Hepatocyte (in vitro differentiated cells): Measurements from ENCODE around the gene ZBED1. TPM values are rescaled to one million over a fixed set of nuclear protein-coding genes. Genes with fewer than 3 reads are reported as not detected.
A peak's percentile ranks its signal among the peaks of the same experiment; 100 is the strongest.
"Not testable (repeated sequence)": the region's sequence is repeated elsewhere in the genome, so short reads cannot be mapped to it uniquely, and the experiment has no call there.

Experiments
- DNase-seq: peaks from one replicate; pipeline ENCODE4 v3.0.0-alpha.2; 2016; ENCODE audit warnings: low spot score
- H2AFZ ChIP-seq: fragments of 200-600 bp; sonication (generic); 2 replicates; pipeline ENCODE4 v1.6.0; 2016; ENCODE audit warnings: antibody characterized with exemption, mild to moderate bottlenecking
- H3K27ac ChIP-seq: fragments of 200-600 bp; sonication (generic); 2 replicates; pipeline ENCODE4 v1.5.1; 2016; ENCODE audit warnings: mild to moderate bottlenecking
- H3K27me3 ChIP-seq: fragments of 200-600 bp; sonication (generic); 2 replicates; pipeline ENCODE4 v1.6.1; 2016
- H3K36me3 ChIP-seq: fragments of 200-600 bp; sonication (generic); replicated peaks from 2 replicates; pipeline ENCODE4 v1.5.1; 2016; ENCODE audit warnings: low read depth; ENCODE audit not compliant: insufficient read depth
- H3K4me1 ChIP-seq: fragments of 200-600 bp; sonication (generic); 2 replicates; pipeline ENCODE4 v1.5.1; 2016; ENCODE audit warnings: mild to moderate bottlenecking, moderate library complexity; ENCODE audit not compliant: insufficient read depth
- H3K4me2 ChIP-seq: fragments of 200-600 bp; sonication (generic); 2 replicates; pipeline ENCODE4 v1.6.0; 2016
- H3K4me3 ChIP-seq: fragments of 200-600 bp; sonication (generic); 2 replicates; pipeline ENCODE4 v1.5.1; 2016; ENCODE audit warnings: mild to moderate bottlenecking
- H3K79me2 ChIP-seq: fragments of 200-600 bp; sonication (generic); 2 replicates; pipeline ENCODE4 v1.6.0; 2017; ENCODE audit warnings: mild to moderate bottlenecking
- H3K9me2 ChIP-seq: fragments of 200-600 bp; sonication (generic); replicated peaks from 2 replicates; pipeline ENCODE4 v1.6.0; 2017; ENCODE audit warnings: mild to moderate bottlenecking; ENCODE audit not compliant: insufficient read depth
- H3K9me3 ChIP-seq: fragments of 200-600 bp; sonication (generic); 2 replicates; pipeline ENCODE4 v1.5.1; 2016; ENCODE audit warnings: low read depth, mild to moderate bottlenecking
- H4K20me1 ChIP-seq: fragments of 200-600 bp; sonication (generic); 2 replicates; pipeline ENCODE4 v1.6.0; 2016; ENCODE audit warnings: mild to moderate bottlenecking; ENCODE audit not compliant: insufficient read depth, poor library complexity, severe bottlenecking
- CTCF ChIP-seq: fragments of 200-600 bp; sonication (generic); IDR thresholded peaks from 2 replicates; pipeline ENCODE4 v1.5.1; 2016; ENCODE audit warnings: antibody characterized with exemption, mild to moderate bottlenecking; ENCODE audit not compliant: poor library complexity
- EZH2 ChIP-seq: fragments of 200-600 bp; sonication (generic); IDR thresholded peaks from 2 replicates; pipeline ENCODE4 v1.6.1; 2016; ENCODE audit warnings: antibody characterized with exemption, mild to moderate bottlenecking, borderline replicate concordance
- EZH2phosphoT487 ChIP-seq: fragments of 200-600 bp; sonication (generic); IDR thresholded peaks from one replicate; pipeline ENCODE4 v1.6.1; 2018; ENCODE audit warnings: antibody characterized with exemption, mild to moderate bottlenecking, low read depth, moderate library complexity; ENCODE audit not compliant: unreplicated experiment, severe bottlenecking
- WGBS: methylation state at CpG from one replicate; pipeline ENCODE4 v1.1.6; 2016; ENCODE audit warnings: low lambda C conversion rate; ENCODE audit errors: missing lambda C conversion rate; 5-methylcytosine and 5-hydroxymethylcytosine counted together
- polyA plus RNA-seq: library from polyadenylated mRNA; unstranded; fragments of >200 nt; fragmentation: Nextera tagmentation; extraction: Ambion mirVana; gene quantifications from 2 replicates; pipeline ENCODE4 v1.2.1, GENCODE V29; 2016
- total RNA-seq: library from RNA; depleted of rRNA; stranded (reverse); fragments of >200 nt; gene quantifications from 2 replicates; pipeline ENCODE4 v1.2.3, GENCODE V29; 2014

Gene ZBED1
- total and polyA plus RNA-seq, 2 experiments from 2014 or later, result 26.4 to 41.4 TPM

GRCh38 chrX:2457289-2458133, 43.3 kb downstream of the ZBED1 start:
- no peaks in the 10 kb centered on the region for H3K27me3 ChIP-seq
- H3K4me2 ChIP-seq, result no peak overlapping the region
- no peaks in the 10 kb centered on the region for H3K9me2 ChIP-seq
- no peaks in the 10 kb centered on the region for H4K20me1 ChIP-seq
- H3K4me1 ChIP-seq, result no peaks in the 10 kb centered on the region
- no peak overlapping the region for H3K4me3 ChIP-seq
- peaks cover 57% of the 10 kb centered on the region for H3K79me2 ChIP-seq
- no peaks in the 10 kb centered on the region for H3K36me3 ChIP-seq
- TF ChIP-seq EZH2phosphoT487 (no peak), CTCF (no peak), EZH2 (no peak)
- no peak overlapping the region for H2AFZ ChIP-seq
- 93% methylated on average over 26 of the region's 26 CpGs for WGBS
- DNase-seq, result no peak
- no peak overlapping the region for H3K27ac ChIP-seq
- H3K9me3 ChIP-seq, result no peaks in the 10 kb centered on the region

DNA sequence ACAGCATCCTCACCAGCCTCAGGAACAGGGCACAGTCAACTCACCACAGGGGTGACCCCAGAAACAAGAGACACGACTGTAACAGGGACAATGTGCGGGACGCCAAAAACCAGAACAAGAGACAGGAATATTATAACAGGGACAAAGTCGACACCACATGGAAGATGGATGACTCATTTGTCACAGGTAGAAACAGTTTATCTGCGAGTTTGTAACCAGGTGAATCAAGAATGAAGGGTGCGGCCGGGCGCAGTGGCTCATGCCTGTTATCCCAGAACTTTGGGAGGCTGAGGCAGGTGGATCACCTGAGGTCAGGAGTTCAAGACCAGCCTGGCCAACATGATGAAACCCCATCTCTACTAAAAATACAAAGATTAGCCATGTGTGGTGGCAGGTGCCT, 44.7 kb downstream of the ZBED1 start:
- 80% methylated on average over 8 of the region's 8 CpGs for WGBS
- not testable (repeated sequence) for H3K4me2 ChIP-seq, H3K27me3 ChIP-seq, H3K9me3 ChIP-seq, H3K4me3 ChIP-seq, H3K4me1 ChIP-seq, H3K9me2 ChIP-seq, H3K36me3 ChIP-seq, H4K20me1 ChIP-seq, H2AFZ ChIP-seq
- Histone ChIP-seq H3K79me2 (peaks cover 50% of the 10 kb centered on the region), H3K27ac (peak overlapping the region; percentile 39)
- DNase-seq, result peak; percentile 42

GRCh38 chrX:2454620-2455019, 46.2 kb downstream of the ZBED1 start:
- not testable (repeated sequence) for H2AFZ ChIP-seq, H3K9me3 ChIP-seq, DNase-seq, H4K20me1 ChIP-seq, H3K4me2 ChIP-seq, H3K4me3 ChIP-seq, H3K36me3 ChIP-seq, H3K27me3 ChIP-seq, H3K4me1 ChIP-seq, H3K27ac ChIP-seq, H3K9me2 ChIP-seq
- peaks cover 51% of the 10 kb centered on the region for H3K79me2 ChIP-seq
- 95% methylated on average over 9 of the region's 9 CpGs for WGBS

DNA sequence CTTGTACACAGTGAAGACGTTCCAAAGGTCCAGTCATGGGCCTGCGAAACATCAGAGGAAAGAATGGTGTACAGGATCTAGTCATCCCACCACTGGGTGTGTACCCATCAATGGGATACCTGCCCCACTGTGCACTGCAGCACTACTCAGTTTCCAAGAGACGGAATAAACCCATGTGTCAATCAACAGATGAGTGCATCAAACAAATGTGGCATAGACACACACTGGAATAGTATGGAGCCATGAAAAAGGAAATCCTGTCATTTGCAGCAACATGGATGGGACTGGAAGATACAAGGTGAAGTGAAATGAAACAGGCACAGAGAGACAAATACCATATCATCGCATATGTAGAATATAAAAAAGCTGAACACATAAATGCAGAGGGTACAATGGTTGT, 48.0 kb downstream of the ZBED1 start:
- WGBS, result 94% methylated on average over 4 of the region's 4 CpGs
- H4K20me1 ChIP-seq, result no peaks in the 10 kb centered on the region

More for the DNA sequence above, 48.0 kb downstream of the ZBED1 start:
- Histone ChIP-seq H3K9me3 (no peaks in the 10 kb centered on the region), H2AFZ (no peak overlapping the region), H3K36me3 (no peaks in the 10 kb centered on the region), H3K27ac (no peak overlapping the region), H3K4me3 (no peak overlapping the region), H3K27me3 (no peaks in the 10 kb centered on the region), H3K79me2 (peaks cover 42% of the 10 kb centered on the region), H3K9me2 (no peaks in the 10 kb centered on the region), H3K4me2 (no peak overlapping the region), H3K4me1 (no peaks in the 10 kb centered on the region)
- no peak for DNase-seq
- TF ChIP-seq EZH2phosphoT487 (no peak), CTCF (no peak), EZH2 (no peak)
